ENCODE data around the gene IGSF22.

GRCh38 chr11:18745251-18745650 is 19.3 kb upstream of the IGSF22 start:
- no peak for TF ChIP-seq TAF1 (IDR thresholded peaks at IDR 0.05; ENCODE audit: borderline replicate concordance, insufficient read depth, low read length)
- no peak for TF ChIP-seq SIN3A (IDR thresholded peaks at IDR 0.05; ENCODE audit: borderline replicate concordance, insufficient read depth, low read length)
- no peak for TF ChIP-seq REST (IDR thresholded peaks at IDR 0.05; ENCODE audit: insufficient read depth in 1 of 2, low read depth in 2 of 2, low read length in 2 of 2)
- no peak for TF ChIP-seq POLR2AphosphoS5 (IDR thresholded peaks at IDR 0.05; ENCODE audit: low read depth, low read length)
- TF ChIP-seq FOXP2 (optimal IDR thresholded peaks at IDR 0.05; ENCODE audit: borderline replicate concordance, extremely low read depth, extremely low read length, insufficient read depth), result no peak
